Body of pancreas (tissue), 4 donors: ENCODE results near the gene CNTNAP2.

Source experiments
- POLR2A ChIP-seq, 3 donors: fragments of 450-650 bp; IDR thresholded peaks; one replicate each; pipeline ENCODE4 v1.6.1; 2016; ENCODE audit warnings: antibody characterized with exemption in 3 of 3, mild to moderate bottlenecking in 2 of 3
- TF ChIP-seq, protein P1 (sequence below), 7 experiments: fragments of 450-650 bp in 4 of 7; fragments of 200-600 bp in 3 of 7; sonication (generic) in 3 of 7; IDR thresholded peaks; one replicate each; pipeline ENCODE4 v1.5.1; 2016 to 2019; ENCODE audit warnings: antibody characterized with exemption in 7 of 7

DNA sequence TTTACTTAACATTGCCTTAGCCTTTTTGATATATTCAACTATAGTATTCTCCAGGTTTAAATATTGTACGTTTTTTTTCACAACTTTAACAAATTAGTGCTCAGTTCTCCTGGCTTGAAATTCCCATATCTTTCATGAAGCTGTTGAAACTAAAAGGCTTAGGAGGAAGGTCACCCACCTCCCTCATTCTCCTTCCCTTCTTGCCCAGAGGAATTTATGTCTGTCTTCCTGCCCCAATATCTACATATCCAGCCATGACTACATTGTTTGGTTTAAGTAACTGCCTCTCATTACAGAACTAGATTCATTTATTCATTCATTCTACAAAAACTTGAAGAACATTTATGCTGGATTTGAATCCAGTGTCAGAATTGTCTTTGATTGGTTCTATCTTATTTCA lies 2219.2 kb downstream of the CNTNAP2 start:
- TF ChIP-seq POLR2A (IDR thresholded peaks at IDR 0.05), result no peak
- TF ChIP-seq, protein P1, sequence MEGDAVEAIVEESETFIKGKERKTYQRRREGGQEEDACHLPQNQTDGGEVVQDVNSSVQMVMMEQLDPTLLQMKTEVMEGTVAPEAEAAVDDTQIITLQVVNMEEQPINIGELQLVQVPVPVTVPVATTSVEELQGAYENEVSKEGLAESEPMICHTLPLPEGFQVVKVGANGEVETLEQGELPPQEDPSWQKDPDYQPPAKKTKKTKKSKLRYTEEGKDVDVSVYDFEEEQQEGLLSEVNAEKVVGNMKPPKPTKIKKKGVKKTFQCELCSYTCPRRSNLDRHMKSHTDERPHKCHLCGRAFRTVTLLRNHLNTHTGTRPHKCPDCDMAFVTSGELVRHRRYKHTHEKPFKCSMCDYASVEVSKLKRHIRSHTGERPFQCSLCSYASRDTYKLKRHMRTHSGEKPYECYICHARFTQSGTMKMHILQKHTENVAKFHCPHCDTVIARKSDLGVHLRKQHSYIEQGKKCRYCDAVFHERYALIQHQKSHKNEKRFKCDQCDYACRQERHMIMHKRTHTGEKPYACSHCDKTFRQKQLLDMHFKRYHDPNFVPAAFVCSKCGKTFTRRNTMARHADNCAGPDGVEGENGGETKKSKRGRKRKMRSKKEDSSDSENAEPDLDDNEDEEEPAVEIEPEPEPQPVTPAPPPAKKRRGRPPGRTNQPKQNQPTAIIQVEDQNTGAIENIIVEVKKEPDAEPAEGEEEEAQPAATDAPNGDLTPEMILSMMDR (IDR thresholded peaks at IDR 0.05), result no peak
